T47D (cell line): ENCODE measurements around the gene IGF2.

Experiments
- DNase-seq, 2 experiments: peaks; one replicate each; pipeline versions ENCODE4 v3.0.0 to v3.0.0-alpha.2; 2011 to 2012; ENCODE audit warnings: low read depth in 1 of 2, low spot score in 1 of 2
- JUND ChIP-seq: IDR thresholded peaks from 2 replicates; pipeline ENCODE4 v1.6.1; 2012; ENCODE audit warnings: low read depth
- in situ Hi-C: cut with HindIII; loops from 2 replicates; pipeline ENCODE4 v1.10.0; 2016; ENCODE audit warnings: low sequenced_read_pairs, low pct_unique_long_range_greater_than_20kb

The IGF2 gene

DNA sequence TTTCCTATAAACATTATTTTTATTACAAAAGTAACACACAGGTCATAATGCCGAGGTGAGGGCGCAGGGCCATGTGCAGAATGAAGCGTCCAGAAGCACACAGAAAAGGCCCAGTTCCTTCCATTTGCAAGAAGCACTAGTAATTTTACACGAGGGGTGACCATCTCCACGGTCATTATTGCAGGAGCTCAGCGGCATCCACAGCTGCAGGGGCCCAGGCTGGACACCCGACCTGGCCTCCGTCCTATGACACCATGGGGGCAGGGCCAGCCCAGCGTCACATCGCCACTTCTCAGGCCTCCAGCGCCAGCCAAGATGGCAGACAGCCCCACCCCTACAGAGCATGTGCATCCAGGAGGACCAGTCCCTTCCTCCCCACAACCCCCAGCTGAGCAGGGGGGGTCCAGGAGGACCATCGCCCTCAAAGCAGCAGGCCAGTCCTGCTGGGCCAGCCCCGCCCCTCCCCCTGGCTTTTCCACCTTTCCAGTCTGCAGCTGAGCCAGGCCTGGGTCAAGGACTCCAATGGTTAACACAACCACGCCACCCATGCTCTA is 3.5 kb downstream of the IGF2 start:
- no peak for TF ChIP-seq JUND
- in situ Hi-C loops = no loop called here
- DNase-seq = no peak

DNA sequence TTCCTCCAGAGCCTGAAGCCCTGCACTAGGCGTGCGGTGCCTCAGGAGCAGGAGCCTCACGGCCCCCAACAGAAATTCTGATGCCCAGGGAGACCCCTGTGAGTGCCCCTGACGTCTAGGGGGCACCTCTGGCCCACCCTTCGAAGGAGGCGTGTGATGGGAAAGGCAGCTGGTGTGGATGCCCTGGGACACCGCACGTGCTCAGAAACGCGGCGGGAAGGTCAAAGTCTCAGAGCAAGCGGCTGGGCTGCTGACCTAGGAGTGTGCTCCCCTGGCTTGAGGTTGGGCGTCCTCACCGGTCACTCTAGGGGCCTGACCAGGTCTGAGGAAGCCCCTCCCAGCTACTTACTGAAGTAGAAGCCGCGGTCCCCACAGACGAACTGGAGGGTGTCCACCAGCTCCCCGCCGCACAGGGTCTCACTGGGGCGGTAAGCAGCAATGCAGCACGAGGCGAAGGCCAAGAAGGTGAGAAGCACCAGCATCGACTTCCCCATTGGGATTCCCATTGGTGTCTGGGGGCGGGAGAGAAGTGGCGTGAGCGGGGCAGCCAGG is 4.1 kb downstream of the IGF2 start:
- TF ChIP-seq JUND = no peak
- in situ Hi-C loops = no loop called here
- DNase-seq = no peak

DNA sequence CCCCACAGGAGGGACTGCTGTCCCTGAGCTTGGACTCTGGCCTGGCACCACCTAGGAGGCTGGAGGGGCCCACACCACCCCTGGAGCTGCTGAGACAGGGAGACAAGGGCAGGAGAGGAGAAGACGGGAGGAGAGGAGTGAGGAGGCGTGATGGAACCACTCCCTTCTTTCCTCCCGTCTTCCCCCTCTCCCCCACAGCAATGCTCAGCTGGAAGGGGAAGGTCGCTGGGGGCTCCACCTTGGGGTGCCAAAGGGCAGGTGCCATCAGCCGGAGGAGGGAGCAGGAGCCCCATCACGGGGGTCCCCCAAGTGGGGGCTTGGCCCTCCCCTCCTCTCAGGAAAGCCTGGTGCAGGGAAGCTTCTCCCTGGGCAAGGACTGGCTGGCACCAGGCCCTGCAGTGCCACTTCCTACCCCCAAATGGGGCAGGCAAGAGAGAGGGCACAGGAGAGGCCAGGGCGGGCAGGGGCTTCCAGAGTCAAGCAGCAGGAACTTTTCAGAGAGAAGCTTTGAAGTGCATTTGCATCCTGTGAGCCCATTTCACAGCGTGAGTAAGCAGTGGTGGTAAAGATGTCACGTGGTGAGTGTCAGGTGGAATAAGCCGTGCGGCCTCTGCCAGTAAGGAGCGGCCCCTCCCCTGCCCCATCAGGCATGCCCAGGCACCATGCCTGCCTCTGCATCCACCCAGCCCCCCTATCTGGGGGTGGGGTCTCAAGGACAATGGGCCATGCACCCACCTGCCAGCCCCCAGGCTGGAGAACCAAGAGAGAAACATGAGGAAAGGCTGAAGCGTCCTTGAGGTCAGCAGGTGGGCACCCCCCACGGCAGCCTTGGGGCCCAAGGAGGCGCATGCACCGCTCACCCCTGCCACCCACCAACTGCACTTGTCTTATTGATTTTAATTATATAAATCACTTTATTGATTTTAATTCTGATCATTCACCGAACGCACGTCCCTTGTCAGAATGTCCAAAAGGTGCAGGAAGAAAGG is 4.9 kb downstream of the IGF2 start:
- DNase-seq = no peak
- in situ Hi-C loops = no loop called here
- TF ChIP-seq JUND = no peak

DNA sequence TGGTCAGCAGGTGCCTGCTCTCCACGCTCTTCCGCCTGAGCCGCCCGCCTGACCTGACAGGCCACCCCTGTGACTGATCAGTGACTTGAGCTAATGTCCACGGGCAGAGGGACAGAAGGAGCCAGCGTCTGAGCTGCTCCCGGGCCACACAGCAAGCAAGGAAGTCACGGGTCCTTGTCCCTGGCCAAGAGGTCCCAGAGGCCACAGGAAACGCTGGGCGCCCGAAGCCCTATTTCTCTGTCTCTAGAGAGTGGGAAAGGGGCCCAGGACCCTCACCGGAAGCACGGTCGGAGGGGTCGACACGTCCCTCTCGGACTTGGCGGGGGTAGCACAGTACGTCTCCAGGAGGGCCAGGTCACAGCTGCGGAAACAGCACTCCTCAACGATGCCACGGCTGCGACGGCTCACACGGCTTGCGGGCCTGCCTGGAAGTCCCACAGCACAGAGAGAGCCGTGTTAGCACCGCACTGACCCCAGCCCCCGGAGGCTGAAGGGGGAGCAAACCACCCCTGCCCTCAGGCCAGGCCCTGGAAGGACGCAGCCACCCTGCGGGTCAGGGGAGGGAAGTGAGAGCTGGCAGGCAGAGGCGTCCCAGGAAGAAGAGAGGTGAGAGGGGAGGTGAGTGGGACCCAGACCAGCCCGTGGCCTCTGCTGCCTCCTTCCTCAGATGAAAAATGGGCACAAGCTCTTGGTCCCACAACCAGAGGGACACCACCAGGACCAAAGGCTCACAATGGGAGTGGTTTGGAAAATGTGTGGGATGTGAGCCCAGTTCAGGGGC is 5.8 kb downstream of the IGF2 start:
- no peak for DNase-seq
- TF ChIP-seq JUND = no peak
- in situ Hi-C loops = no loop called here

DNA sequence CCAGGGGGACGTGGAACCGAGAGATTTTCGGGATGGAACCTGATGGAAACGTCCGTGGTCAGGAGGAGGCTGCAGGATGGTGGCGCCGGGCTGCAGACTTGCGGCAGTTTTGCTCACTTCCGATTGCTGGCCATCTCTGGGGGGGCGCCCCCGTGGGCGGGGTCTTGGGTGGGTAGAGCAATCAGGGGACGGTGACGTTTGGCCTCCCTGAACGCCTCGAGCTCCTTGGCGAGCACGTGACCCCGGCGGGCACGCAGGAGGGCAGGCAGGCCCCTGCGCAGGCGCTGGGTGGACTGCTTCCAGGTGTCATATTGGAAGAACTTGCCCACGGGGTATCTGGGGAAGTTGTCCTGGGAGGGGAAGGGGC is 6.3 kb downstream of the IGF2 start:
- in situ Hi-C loops = no loop called here
- no peak for TF ChIP-seq JUND
- no peak for DNase-seq

DNA sequence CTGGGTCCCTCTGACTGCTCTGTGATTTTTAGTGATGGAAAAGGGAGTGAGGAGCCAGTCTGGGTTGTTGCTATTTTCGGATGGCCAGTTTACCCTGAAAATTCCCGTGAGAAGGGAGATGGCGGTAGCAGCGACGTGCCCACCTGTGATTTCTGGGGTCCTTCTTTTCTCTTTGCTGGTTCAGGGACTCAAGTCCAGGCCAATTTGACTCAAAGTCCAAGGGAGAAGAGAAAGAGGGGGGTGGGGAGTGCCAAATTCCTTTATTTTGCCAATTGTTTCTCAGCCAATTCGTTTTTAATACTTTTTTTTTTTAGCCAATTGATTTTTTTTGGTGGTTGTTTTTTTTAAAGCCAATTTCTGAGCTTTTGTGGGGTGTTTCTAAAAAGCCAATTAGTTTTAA is 6.9 kb downstream of the IGF2 start:
- in situ Hi-C loops = no loop called here
- no peak for TF ChIP-seq JUND

DNA sequence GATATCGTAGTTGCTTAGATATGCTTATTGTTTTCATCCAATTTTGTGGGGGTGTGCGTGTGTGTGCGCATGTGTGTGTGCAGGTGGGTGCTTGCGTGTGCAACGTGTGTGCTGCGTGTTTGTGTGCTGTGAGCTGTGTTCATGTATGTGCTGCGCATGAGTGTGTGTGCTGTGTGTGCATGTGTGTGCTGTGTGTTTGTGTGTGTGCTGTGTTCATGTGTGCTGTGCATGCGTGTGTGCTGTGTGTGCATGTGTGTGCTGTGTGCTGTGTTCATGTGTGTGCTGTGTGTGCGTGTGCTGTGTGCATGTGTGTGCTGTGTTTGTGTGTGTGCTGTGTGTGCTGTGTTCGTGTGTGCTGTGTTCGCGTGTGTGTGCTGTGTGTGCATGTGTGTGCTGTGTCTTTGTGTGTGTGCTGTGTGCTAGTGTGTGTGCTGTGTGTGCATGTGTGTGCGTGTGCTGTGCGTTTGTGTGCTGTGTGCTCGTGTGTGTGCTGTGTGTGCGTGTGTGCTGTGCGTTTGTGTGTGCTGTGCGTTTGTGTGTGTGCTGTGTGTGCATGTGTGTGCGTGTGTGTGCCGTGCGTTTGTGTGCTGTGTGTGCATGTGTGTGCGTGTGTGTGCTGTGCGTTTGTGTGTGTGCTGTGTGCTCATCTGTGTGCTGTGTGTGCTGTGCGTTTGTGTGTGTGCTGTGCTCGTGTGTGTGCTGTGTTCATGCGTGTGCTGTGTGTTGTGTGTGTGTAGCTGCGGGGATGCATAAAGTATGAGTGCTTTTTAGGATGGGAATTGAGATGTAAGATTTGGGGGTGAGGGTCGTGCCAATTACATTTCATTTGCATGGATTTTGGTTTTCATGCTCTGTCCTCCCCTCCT is 7.6 kb downstream of the IGF2 start:
- TF ChIP-seq JUND = no peak
- no peak for DNase-seq
- in situ Hi-C loops = no loop called here

More for the DNA sequence above, 6.9 kb downstream of the IGF2 start:
- no peak for DNase-seq

DNA sequence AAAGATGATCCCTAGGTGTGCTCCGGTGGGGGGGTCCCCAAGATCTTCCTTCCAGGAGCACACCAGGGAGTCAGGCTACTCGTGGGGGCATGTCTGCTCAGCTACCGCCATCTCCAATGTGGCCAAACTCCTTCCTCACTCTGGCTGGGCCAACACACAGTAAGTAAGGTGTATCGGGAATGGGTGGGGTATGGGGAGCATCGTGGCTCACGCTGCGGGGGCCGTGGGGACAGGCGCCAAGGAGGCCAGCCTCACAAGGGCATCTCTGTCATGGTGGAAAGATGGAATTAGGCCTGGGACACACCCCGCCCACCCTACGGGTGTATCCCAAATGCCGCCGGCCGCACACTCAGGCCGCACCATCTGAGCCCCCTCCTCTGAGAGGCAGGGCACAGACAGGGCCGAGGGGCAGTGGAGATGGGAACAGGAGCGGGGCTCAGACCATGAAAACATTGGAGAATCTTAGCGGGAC is 8.3 kb downstream of the IGF2 start:
- TF ChIP-seq JUND = no peak
- in situ Hi-C loops = no loop called here
- no peak for DNase-seq

DNA sequence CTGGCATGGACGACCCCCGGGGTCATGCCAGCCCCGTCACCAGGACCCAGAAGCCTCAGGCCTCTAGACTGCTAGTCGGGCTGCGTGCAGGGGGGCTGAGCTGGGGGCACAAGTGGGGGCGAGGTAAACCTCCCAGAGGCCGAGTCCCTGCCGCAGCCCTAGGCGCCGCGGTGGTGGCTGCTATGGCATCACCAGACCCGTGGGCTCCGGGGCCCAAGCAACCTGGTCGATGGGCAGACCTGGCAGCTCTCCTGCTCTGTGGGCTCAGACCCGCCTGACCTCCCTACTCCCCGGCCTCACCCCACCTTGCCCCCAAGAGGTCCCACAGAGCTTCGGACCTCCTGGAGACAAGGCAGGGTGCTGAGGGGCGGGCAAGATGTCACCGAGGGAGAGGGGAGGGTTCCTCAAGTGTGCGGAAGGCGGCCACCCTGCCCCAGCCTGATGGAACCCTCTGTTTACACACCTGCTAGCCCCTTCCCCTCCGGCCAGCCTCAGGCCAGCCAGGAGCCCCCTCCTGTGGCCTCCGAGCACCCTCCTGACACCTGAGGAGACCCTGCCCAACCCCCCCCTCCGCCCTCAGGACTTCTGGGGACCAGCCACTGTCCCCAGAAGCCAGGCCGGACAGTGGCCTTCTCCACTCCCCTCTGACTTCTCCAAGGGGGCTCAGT is 9.4 kb downstream of the IGF2 start:
- TF ChIP-seq JUND = no peak
- in situ Hi-C loops = no loop called here

DNA sequence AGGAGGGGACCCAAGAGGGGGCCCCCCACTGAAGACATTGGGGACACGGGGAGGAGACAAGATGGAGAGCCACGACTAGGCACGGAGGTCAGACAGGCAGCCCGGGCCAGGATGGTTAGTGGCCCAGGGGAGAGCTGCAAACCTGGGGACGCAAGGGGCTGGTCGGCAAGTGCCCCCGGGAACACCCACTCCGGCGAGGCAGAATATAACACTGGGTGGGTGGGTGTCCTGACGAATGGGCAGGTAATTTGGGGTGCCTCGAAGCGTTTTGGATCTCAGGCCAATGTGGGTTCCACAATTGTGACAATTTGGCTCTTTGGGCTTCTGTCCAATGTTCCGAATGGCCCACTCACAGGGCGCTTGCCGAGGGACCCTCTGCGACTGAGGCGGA is 9.9 kb downstream of the IGF2 start:
- no peak for DNase-seq
- TF ChIP-seq JUND = no peak
- in situ Hi-C loops = no loop called here

More for the DNA sequence above, 9.4 kb downstream of the IGF2 start:
- DNase-seq = no peak
